H9 (cell line): Measurements from ENCODE around the gene LNX2. TPM values are rescaled to one million over a fixed set of nuclear protein-coding genes. Genes with fewer than 3 reads are reported as not detected.

Experiments
- DNase-seq: peaks from one replicate; pipeline ENCODE4 v3.0.0-alpha.2; 2017
- H2AFZ ChIP-seq: one replicate; pipeline ENCODE4 v1.6.1; 2013; ENCODE audit warnings: mild to moderate bottlenecking, low read length, control low read depth, moderate library complexity
- H2AK5ac ChIP-seq: 2 replicates; pipeline ENCODE4 v1.6.1; 2013; ENCODE audit warnings: low read length, control low read depth, mixed read lengths; ENCODE audit not compliant: insufficient read length
- H2BK120ac ChIP-seq: one replicate; pipeline ENCODE4 v1.6.1; 2013; ENCODE audit warnings: low read depth, mild to moderate bottlenecking, low read length, control low read depth, inconsistent platforms; ENCODE audit not compliant: poor library complexity, severe bottlenecking
- H2BK12ac ChIP-seq: 2 replicates; pipeline ENCODE4 v1.6.1; 2013; ENCODE audit warnings: low read length, control low read depth, mixed read lengths, low read depth; ENCODE audit not compliant: insufficient read length
- H2BK15ac ChIP-seq: 2 replicates; pipeline ENCODE4 v1.6.1; 2013; ENCODE audit warnings: low read depth, low read length, control low read depth
- H2BK20ac ChIP-seq: one replicate; pipeline ENCODE4 v1.6.1; 2013; ENCODE audit warnings: low read depth, mild to moderate bottlenecking, low read length, control low read depth, inconsistent platforms; ENCODE audit not compliant: poor library complexity, severe bottlenecking
- H2BK5ac ChIP-seq: 2 replicates; pipeline ENCODE4 v1.6.1; 2013; ENCODE audit warnings: low read length, control low read depth, mixed read lengths; ENCODE audit not compliant: insufficient read length
- H3K14ac ChIP-seq: 2 replicates; pipeline ENCODE4 v1.6.1; 2013; ENCODE audit warnings: low read length, control low read depth; ENCODE audit not compliant: insufficient read depth
- H3K18ac ChIP-seq: 2 replicates; pipeline ENCODE4 v1.6.1; 2013; ENCODE audit warnings: low read depth, mild to moderate bottlenecking, mixed read lengths, low read length, control low read depth; ENCODE audit not compliant: insufficient read length
- H3K23ac ChIP-seq: 2 replicates; pipeline ENCODE4 v1.6.1; 2013; ENCODE audit warnings: low read length, control low read depth, mixed read lengths, low read depth; ENCODE audit not compliant: insufficient read length
- H3K23me2 ChIP-seq: 2 replicates; pipeline ENCODE4 v1.6.1; 2013; ENCODE audit warnings: low read depth, mild to moderate bottlenecking, mixed read lengths, low read length, control low read depth; ENCODE audit not compliant: insufficient read length, poor library complexity, severe bottlenecking
- H3K27ac ChIP-seq: 2 replicates; pipeline ENCODE4 v1.5.1; 2013; ENCODE audit warnings: low read length, control low read depth, mixed read lengths, low read depth; ENCODE audit not compliant: insufficient read length
- H3K27me3 ChIP-seq: 2 replicates; pipeline ENCODE4 v1.6.1; 2013; ENCODE audit warnings: low read length, control low read depth, inconsistent platforms; ENCODE audit not compliant: insufficient read depth
- H3K4ac ChIP-seq: 2 replicates; pipeline ENCODE4 v1.6.1; 2013; ENCODE audit warnings: low read depth, mild to moderate bottlenecking, control low read depth, inconsistent platforms, low read length, moderate library complexity
- H3K4me1 ChIP-seq: 2 replicates; pipeline ENCODE4 v1.6.1; 2013; ENCODE audit warnings: low read length, control low read depth, inconsistent platforms; ENCODE audit not compliant: insufficient read depth
- H3K4me2 ChIP-seq: 2 replicates; pipeline ENCODE4 v1.6.1; 2013; ENCODE audit warnings: low read length, control low read depth, mixed read lengths; ENCODE audit not compliant: insufficient read length, insufficient read depth
- H3K56ac ChIP-seq: 2 replicates; pipeline ENCODE4 v1.6.1; 2013; ENCODE audit warnings: low read depth, mild to moderate bottlenecking, mixed read lengths, low read length, control low read depth; ENCODE audit not compliant: insufficient read length
- H3K79me1 ChIP-seq: 2 replicates; pipeline ENCODE4 v1.6.1; 2013; ENCODE audit warnings: low read depth, mild to moderate bottlenecking, moderate library complexity, low read length, control low read depth, inconsistent platforms; ENCODE audit not compliant: insufficient read depth, poor library complexity, severe bottlenecking
- H3K79me2 ChIP-seq: 2 replicates; pipeline ENCODE4 v1.6.1; 2013; ENCODE audit warnings: low read length, control low read depth, inconsistent platforms; ENCODE audit not compliant: insufficient read depth
- H3K9ac ChIP-seq: 2 replicates; pipeline ENCODE4 v1.6.1; 2013; ENCODE audit warnings: low read length, control low read depth, mixed read lengths; ENCODE audit not compliant: insufficient read length; ENCODE audit errors: extremely low read depth
- H3K9me3 ChIP-seq: one replicate; pipeline ENCODE4 v1.6.1; 2013; ENCODE audit warnings: low read depth, low read length, inconsistent platforms; ENCODE audit not compliant: control insufficient read depth
- H3T11ph ChIP-seq: one replicate; pipeline ENCODE4 v1.6.1; 2013; ENCODE audit warnings: mild to moderate bottlenecking, low read length, control low read depth, inconsistent platforms
- H4K20me1 ChIP-seq: one replicate; pipeline ENCODE4 v1.6.1; 2013; ENCODE audit not compliant: control insufficient read depth, insufficient read length, insufficient read depth
- H4K5ac ChIP-seq: 2 replicates; pipeline ENCODE4 v1.6.1; 2013; ENCODE audit warnings: low read depth, mild to moderate bottlenecking, mixed read lengths, low read length, control low read depth; ENCODE audit not compliant: insufficient read length
- H4K8ac ChIP-seq: replicated peaks from 2 replicates; pipeline ENCODE4 v1.6.1; 2013; ENCODE audit warnings: low read length, control low read depth, mixed read lengths, low read depth; ENCODE audit not compliant: insufficient read length
- H4K91ac ChIP-seq: 2 replicates; pipeline ENCODE4 v1.6.1; 2013; ENCODE audit warnings: low read depth, mild to moderate bottlenecking, moderate library complexity, mixed read lengths, low read length, control low read depth; ENCODE audit not compliant: insufficient read length
- H3K27ac Mint-ChIP-seq, 3 experiments: 2 replicates in 2 of 3; 3 replicates in 1 of 3; pipeline ENCODE4 v1.8.0; 2020 to 2021; ENCODE audit warnings: mixed read lengths in 3 of 3, mild to moderate bottlenecking in 1 of 3, moderate library complexity in 1 of 3
- H3K27me3 Mint-ChIP-seq: 2 replicates; pipeline ENCODE4 v1.8.0; 2021; ENCODE audit warnings: low read depth, mild to moderate bottlenecking, moderate library complexity, mixed read lengths
- H3K36me3 Mint-ChIP-seq, 3 experiments: 2 replicates in 2 of 3; 3 replicates in 1 of 3; pipeline ENCODE4 v1.8.0; 2020 to 2021; ENCODE audit warnings: low read depth in 3 of 3, mixed read lengths in 3 of 3; ENCODE audit not compliant: insufficient read depth in 1 of 3
- H3K4me1 Mint-ChIP-seq, 2 experiments: 2 replicates each; pipeline ENCODE4 v1.8.0; 2020; ENCODE audit warnings: mixed read lengths in 2 of 2
- H3K4me3 Mint-ChIP-seq, 2 experiments: 2 replicates in 1 of 2; 3 replicates in 1 of 2; pipeline ENCODE4 v1.8.0; 2020 to 2021; ENCODE audit warnings: mild to moderate bottlenecking in 2 of 2, mixed read lengths in 2 of 2, moderate library complexity in 1 of 2
- H3K9me3 Mint-ChIP-seq, 2 experiments: 2 replicates in 1 of 2; 3 replicates in 1 of 2; pipeline ENCODE4 v1.8.0; 2020; ENCODE audit warnings: mild to moderate bottlenecking in 2 of 2, mixed read lengths in 2 of 2, moderate library complexity in 1 of 2
- WGBS: extraction: QIAGEN DNeasy Blood & Tissue Kit; methylation state at CpG from one replicate; pipeline ENCODE4 v1.1.7; 2013; ENCODE audit warnings: missing lambda C conversion rate, low lambda C conversion rate, mixed read lengths; ENCODE audit not compliant: insufficient read length; ENCODE audit errors: extremely low coverage; 5-methylcytosine and 5-hydroxymethylcytosine counted together
- total RNA-seq: library from RNA; stranded (reverse); gene quantifications from 2 replicates; pipeline ENCODE4 v1.2.1, GENCODE V29; 2021
- TF ChIP-seq, protein P1 (sequence below): fragments of 200-600 bp; sonication (generic); conservative IDR thresholded peaks from 3 replicates; pipeline ENCODE4 v1.8.0; 2021; ENCODE audit warnings: antibody characterized with exemption, mild to moderate bottlenecking

The LNX2 gene
- total RNA-seq, 1 experiment from 2014 or later, result 12.4 TPM

DNA sequence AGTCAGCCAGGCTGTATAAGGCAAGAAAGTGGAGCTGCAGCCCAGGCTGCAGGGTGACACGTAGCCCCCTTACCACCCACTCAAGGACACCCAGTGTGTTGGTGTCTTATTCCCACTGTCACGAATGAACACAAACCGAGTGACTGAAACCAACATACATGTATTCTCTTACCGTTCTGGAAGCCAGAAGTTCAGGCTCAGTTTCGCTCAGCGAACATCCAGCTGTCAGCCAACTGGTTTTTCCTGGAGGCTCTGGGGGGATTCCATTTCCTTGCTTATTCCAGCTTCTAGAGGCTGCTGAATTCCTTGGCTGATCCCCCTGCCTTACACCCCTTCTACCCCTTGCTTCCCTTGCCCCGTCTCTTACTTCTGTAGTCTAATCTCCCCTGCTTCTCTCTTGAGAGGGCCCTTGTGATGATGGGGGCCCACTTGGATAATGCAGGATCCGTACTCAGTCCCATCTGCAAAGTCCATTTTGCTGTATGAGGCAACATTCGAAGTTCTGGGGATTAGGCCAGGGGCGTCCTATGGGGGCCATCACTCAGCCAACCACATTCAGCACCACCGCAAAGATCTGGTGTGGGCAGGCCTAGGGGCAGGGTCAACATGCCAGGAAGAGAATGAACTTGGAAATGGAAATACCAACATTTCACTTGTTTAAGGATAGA lies 122.6 kb downstream of the LNX2 start:
- no CpG with 5 or more reads among the region's 11 CpGs for WGBS
- no peak overlapping the region for H2AK5ac ChIP-seq
- no peaks in the 10 kb centered on the region for H3K27me3 ChIP-seq
- no peaks in the 10 kb centered on the region for H4K20me1 ChIP-seq
- no peak overlapping the region for H3K27ac ChIP-seq
- no peak for DNase-seq
- Mint-ChIP-seq H3K27me3 (no peaks in the 10 kb centered on the region; the same call in none of the 2 replicates), H3K4me1 (peaks cover 12 to 28% of the 10 kb centered on the region in 2 experiments), H3K9me3 (no peaks in the 10 kb centered on the region), H3K4me3 (no peak overlapping the region), H3K36me3 (no peaks in the 10 kb centered on the region), H3K27ac (no peak overlapping the region)
- H3K18ac ChIP-seq, result no peak overlapping the region
- H3K79me1 ChIP-seq, result no peaks in the 10 kb centered on the region
- no peak overlapping the region for H3K4me2 ChIP-seq
- no peak overlapping the region for H3T11ph ChIP-seq
- no peak overlapping the region for H2BK20ac ChIP-seq
- no peaks in the 10 kb centered on the region for H3K9me3 ChIP-seq
- TF ChIP-seq, protein P1, sequence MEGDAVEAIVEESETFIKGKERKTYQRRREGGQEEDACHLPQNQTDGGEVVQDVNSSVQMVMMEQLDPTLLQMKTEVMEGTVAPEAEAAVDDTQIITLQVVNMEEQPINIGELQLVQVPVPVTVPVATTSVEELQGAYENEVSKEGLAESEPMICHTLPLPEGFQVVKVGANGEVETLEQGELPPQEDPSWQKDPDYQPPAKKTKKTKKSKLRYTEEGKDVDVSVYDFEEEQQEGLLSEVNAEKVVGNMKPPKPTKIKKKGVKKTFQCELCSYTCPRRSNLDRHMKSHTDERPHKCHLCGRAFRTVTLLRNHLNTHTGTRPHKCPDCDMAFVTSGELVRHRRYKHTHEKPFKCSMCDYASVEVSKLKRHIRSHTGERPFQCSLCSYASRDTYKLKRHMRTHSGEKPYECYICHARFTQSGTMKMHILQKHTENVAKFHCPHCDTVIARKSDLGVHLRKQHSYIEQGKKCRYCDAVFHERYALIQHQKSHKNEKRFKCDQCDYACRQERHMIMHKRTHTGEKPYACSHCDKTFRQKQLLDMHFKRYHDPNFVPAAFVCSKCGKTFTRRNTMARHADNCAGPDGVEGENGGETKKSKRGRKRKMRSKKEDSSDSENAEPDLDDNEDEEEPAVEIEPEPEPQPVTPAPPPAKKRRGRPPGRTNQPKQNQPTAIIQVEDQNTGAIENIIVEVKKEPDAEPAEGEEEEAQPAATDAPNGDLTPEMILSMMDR, result no peak
- H3K9ac ChIP-seq, result no peak overlapping the region
- H3K23me2 ChIP-seq, result no peaks in the 10 kb centered on the region
- H2BK15ac ChIP-seq, result no peak overlapping the region
- no peak overlapping the region for H3K56ac ChIP-seq
- no peak overlapping the region for H4K5ac ChIP-seq
- H2AFZ ChIP-seq, result no peak overlapping the region
- no peak overlapping the region for H2BK120ac ChIP-seq
- H3K23ac ChIP-seq, result no peak overlapping the region
- H3K14ac ChIP-seq, result no peak overlapping the region
- no peak overlapping the region for H3K4ac ChIP-seq
- H2BK12ac ChIP-seq, result no peak overlapping the region
- no peaks in the 10 kb centered on the region for H3K79me2 ChIP-seq
- no peak overlapping the region for H4K8ac ChIP-seq
- H4K91ac ChIP-seq, result no peak overlapping the region
- H2BK5ac ChIP-seq, result no peak overlapping the region
- H3K4me1 ChIP-seq, result no peaks in the 10 kb centered on the region
